ENCODE measurements around the gene WDR19.
"Not testable (repeated sequence)": the region's sequence is repeated elsewhere in the genome, so short reads cannot be mapped to it uniquely, and the experiment has no call there.

The WDR19 gene

GRCh38 chr4:39232100-39232499 lies 49.8 kb downstream of the WDR19 start:
- DNase-seq (ENCODE audit: low read depth in 1 of 2, low spot score in 1 of 2): no peak

DNA sequence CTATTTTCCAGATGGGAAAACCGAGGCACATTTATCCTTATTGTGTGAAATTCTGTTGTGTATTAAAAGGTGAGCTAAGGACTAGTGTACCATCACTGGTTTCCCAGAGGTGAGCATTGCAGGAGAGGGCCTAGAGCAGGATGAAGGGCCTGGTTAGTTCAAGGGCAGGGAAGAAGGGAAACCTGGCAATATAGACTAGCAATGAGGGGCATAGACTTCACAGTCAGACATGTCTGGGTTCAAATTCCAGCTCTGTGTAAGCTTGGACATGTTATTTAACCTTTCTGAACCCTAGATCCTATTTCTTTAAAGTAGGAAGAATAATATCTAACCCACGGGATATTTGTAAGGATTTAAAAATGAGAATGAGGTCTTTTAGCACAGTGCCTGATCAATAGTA lies 50.8 kb downstream of the WDR19 start:
- DNase-seq (ENCODE audit: low read depth in 1 of 2, low spot score in 1 of 2): no peak

DNA sequence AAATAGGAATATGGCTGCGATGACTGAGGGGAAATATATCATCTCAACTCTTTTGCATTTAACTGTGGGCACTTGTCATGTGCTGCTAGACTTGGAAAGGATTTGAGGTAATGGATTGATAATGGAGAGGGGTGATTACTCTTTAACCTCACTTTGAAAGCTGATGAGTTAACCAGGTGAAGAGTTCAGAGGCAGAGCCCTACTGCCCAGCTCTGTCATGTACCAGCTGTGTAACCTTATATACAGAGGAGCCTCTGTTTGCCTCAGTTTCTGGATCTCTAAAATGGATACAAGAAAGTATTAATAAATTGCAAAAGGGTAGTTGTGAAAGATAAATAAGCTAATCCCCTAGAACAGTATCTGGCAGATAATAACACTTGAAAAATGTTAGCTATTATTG lies 51.5 kb downstream of the WDR19 start:
- DNase-seq (ENCODE audit: low read depth in 1 of 2, low spot score in 1 of 2): no peak

DNA sequence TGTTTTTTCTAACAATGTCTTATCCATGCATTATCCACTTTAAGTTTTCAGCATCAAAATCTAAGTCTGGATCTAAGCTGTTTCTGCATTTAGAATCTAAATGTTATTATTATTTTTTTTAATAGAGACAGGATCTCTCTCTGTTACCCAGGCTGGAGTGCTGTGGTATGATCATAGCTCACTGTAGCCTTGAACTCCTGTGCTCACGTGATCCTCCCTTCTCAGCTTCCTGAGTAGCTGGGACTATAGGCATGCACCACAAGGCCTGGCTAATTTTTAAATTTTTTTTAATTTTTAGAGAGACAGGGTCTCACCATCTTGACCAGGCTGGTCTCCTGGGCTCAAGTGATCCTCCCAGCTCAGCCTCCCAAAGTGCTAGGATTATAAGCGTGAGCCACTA lies 52.7 kb downstream of the WDR19 start:
- no peak for DNase-seq (ENCODE audit: low read depth in 1 of 2, low spot score in 1 of 2)

DNA sequence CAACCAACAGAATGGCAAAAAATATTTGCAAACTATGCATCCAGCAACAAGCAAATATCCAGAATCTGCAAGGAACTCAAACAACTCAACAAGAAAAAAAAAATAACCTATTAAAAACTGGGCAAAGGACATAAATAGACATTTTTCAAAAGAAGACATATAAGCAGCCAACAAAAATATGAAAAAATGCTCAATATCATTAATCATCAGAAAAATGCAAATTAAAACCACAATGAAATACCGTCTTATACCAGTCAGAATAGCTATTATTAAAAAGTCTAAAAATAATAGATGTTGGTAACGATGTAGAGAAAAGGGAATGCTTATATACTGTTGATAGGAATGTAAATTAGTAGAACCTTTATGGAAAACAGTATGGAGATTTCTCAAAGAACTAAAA lies 53.4 kb downstream of the WDR19 start:
- no peak for DNase-seq (ENCODE audit: low read depth in 1 of 2, low spot score in 1 of 2)

- DNase-seq (ENCODE audit: low read depth in 1 of 2, low spot score in 1 of 2): no peak
Measured at GRCh38 chr4:39237179-39237578, 54.9 kb downstream of the WDR19 start.

DNA sequence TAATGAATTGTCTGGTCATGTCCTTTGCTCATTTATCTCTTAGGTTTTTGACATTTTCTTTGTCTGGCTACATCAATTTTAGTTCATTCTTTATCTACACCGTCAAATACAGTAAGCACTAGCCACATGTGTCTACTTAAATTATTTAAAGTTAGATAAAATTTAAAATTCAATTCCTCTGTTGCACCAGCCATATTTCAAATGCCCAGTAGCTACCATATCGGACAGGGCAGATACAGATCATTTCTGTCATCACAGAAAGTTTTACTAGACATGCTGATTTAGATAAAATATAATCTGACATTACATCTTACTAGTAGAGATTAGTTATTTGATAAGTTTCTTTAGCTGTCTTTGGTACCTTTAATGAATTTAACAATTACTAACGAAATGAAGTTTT lies 61.1 kb downstream of the WDR19 start:
- DNase-seq (ENCODE audit: low read depth in 1 of 2, low spot score in 1 of 2): no peak

DNA sequence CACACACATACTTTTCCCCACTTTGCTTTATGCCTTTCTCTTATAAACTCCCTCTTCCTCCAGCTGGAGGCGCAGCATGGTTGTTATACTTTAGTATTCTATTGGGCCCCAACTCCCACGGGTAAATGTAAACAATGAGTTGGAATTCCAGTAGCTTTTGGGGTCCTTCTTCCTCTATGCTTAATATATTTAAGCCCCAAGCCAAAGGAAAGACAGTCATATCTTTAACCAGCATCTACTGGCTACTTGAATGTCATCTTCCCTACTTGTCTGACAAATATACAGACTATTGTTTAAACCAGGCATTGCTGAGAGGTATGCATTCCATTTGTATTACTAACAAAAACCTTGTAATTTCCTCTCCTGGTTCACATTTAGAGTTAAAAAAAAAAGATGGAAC lies 72.9 kb downstream of the WDR19 start:
- DNase-seq (ENCODE audit: low read depth in 1 of 2, low spot score in 1 of 2): no peak

DNA sequence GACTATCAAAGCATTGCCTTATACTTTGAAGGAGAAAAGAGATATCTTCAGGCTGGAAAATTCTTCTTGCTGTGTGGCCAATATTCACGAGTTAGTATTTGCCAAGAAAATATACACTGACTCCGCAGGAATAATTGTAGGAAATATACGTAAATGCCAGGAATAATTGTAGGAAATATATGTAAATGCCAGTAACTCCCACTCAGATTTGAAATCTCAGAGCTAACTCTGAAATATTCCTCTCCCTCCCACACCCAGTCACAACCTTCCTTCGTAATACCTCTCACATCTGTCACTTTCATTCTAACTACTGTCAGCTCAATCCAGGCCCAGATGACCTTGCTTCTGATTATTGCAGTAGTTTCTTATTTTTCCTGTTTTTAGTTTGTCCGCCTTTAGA lies 73.5 kb downstream of the WDR19 start:
- DNase-seq (ENCODE audit: low read depth in 1 of 2, low spot score in 1 of 2): no peak

DNA sequence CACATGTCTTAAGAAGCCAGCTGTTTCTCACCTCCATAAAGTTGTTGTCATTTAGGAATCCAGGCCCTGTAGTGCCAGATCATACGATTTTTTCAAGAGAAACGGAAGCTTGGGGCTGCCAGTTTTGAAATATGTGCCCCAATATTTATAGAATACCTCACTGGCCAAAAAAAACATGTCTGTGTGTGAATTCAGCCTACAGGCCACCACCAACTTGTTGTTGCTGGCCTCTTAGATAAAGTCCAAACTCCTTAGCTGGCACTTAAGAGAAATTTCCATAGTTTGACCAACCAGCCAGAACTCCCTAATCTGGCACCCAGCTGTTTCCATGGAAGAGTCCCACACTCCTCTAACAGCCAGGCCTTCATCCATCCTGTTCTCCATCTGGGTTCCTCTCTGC lies 74.1 kb downstream of the WDR19 start:
- no peak for DNase-seq (ENCODE audit: low read depth in 1 of 2, low spot score in 1 of 2)

DNA sequence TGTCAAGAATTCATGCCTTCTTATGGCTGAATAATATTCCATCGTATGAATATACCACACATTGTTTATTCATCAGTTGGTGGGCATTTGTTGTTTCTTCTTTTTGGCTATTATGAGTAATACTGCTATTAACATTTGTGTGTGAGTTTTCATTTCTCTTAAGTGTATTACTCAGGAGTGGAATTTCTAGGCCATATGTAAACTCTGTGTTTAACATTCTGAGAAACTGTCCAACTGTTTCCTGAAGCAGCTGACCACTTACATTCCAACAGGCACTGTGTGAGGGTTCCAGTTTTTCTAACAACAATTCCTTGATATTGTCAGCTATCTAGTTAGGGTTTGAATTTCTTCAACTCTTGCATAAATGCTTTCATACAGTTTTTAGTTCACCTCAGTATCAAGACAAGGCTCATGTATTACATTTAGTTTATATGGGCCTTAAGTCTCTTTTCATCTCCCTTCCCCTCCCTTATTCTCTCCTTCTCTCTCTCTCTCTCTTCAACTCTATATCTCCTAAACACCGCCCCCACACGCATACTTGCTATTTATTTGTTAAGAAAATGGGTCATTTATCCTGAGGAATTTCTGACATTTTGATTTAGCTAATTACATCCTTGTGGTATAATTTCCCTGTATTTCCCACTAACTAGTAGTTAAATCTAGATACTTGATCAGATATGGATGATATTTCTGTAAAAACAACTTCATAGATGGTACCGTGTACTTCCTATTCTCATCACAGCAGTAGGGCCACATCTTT lies 77.4 kb downstream of the WDR19 start:
- DNase-seq (ENCODE audit: low read depth in 1 of 2, low spot score in 1 of 2): no peak

DNA sequence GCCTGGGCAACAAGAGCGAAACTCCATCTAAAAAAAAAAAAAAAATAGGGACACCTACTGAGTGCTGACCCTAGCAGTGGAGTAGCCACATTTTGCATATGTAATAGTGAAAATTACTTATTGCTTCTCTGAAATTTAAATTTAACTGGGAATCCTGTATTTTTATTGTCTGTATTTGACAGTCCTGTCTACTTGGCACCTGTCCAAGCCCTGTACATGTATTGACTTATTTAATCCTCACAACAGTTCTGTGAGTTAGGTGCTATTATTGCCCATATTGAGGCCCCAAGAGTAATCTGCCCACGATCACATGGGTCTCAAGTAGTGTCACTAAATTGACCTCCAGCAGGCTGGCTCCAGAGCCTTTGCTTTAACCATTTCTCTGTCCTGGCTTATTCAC lies 81.6 kb downstream of the WDR19 start:
- no peak for DNase-seq (ENCODE audit: low read depth in 1 of 2, low spot score in 1 of 2)

- no peak for DNase-seq (ENCODE audit: low read depth in 1 of 2, low spot score in 1 of 2)
Measured at GRCh38 chr4:39274503-39274902, 92.2 kb downstream of the WDR19 start.

- DNase-seq (ENCODE audit: low read depth in 1 of 2, low spot score in 1 of 2): not testable (repeated sequence)
Measured at GRCh38 chr4:39277661-39278060, 95.3 kb downstream of the WDR19 start.

GRCh38 chr4:39278476-39278875 lies 96.1 kb downstream of the WDR19 start:
- no peak for DNase-seq (ENCODE audit: low read depth in 1 of 2, low spot score in 1 of 2)

- DNase-seq (ENCODE audit: low read depth in 1 of 2, low spot score in 1 of 2): no peak
Measured at GRCh38 chr4:39279416-39279815, 97.1 kb downstream of the WDR19 start.

DNA sequence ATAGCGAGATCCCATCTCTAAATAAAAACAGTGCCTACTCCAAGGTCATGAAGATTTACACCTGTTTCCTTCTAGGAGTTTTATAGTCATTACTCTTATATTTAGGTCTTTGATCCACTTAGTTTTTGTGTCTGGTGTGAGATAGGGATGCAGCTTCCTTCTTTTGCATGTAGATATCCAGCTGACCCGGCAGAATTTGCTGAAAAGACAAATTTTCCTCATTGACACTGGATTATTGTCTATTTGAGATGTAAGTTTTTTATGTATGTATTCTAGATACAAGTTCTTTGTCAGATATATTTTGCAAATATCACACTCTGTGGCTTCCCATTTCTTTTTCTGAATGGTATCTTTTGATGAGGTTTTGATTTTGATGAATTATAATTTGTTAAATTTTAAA lies 98.4 kb downstream of the WDR19 start:
- no peak for DNase-seq (ENCODE audit: low read depth in 1 of 2, low spot score in 1 of 2)

DNA sequence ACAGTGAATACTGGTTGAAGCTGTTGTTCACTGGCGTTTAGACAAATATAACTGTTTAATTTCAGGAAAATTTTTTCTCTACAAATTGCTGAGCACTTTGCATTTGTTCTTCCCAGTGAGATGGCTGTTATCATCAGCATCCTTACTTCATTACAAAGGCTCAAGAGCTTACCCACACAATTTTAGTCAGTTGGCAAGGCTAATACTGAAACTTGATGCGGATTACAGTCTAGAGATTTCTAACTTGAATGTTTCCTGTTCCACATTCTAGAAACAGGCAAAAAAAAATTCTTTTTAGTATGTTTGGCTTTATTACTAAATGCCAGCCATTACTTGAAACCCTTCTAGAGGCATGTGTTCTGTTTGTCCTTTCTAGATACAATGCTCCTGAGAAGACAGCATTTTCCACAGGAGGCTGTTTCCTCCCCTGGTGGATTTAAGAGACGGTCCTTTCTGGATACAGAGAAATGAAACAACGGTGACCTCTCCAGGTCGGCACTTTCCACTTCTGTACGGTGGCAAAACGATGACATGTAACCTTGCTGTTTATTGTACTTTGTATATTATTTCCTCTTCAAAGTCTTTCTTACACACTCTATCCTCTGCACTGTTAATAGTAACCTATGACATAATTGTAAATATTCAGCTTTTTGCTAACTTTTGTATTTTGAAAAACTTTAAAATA lies 102.9 kb downstream of the WDR19 start:
- no peak for DNase-seq (ENCODE audit: low read depth in 1 of 2, low spot score in 1 of 2)

DNA sequence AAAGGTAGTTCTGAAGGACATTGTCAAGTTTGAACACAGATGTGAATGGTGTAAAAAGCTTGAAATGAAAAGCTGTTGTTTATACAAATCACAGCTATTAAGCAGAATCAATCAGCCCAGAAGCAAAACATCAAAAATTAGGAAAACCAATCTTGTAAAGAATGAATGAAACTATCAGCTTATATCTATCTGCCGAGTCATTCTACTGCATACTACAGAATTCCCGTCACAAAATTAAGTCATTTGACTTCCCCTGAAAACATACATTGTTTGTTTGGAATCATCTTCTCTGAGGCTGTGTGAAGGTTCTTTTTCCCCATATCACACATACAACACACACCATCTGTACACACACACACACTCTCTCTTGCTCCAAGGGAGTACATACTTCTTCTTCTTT lies 103.5 kb downstream of the WDR19 start:
- no peak for DNase-seq (ENCODE audit: low read depth in 1 of 2, low spot score in 1 of 2)

DNA sequence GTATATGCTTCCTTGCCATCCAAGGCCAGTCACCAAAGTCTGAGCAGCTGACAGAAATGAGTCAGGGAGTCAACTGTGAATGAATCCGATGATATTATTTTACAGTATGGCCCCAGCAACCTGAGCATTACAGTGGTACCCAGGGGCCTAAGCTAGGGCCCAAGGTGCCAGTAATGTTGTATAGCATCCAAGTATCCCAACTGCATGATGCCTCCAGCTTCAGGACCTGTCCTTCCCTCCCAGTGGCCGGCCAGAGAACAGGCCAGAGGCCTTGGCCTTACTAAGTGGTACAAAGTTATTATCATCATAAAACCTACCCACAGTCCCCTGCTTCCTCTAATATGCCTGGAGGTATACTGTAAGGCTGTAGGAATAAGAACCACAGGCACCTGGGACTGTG lies 103.9 kb downstream of the WDR19 start:
- DNase-seq (ENCODE audit: low read depth in 1 of 2, low spot score in 1 of 2): no peak

GRCh38 chr4:39287223-39287622 lies 104.9 kb downstream of the WDR19 start:
- no peak for DNase-seq (ENCODE audit: low read depth in 1 of 2, low spot score in 1 of 2)

GRCh38 chr4:39291686-39292085 lies 109.4 kb downstream of the WDR19 start:
- no peak for DNase-seq (ENCODE audit: low read depth in 1 of 2, low spot score in 1 of 2)

DNA sequence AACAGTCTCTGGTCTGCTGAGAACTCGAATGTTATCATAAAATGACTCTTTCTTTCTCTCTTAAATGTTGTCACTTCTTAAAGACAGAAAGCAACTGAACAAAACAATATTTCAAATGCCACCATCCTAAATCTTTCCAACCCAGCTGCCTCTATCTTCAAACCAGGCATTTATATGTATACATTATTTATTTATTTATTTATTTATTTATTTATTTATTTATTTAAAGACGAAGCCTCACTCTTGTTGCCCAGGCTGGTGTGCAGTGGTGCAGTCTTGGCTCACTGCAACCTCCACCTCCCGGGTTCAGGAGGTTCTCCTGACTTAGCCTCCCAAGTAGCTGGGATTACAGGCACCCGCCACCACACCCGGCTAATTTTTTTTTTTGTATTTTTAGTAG lies 110.1 kb downstream of the WDR19 start:
- DNase-seq (ENCODE audit: low read depth in 1 of 2, low spot score in 1 of 2): not testable (repeated sequence)
